Measurements from ENCODE around the gene BICDL2.
"Not testable (repeated sequence)": the region's sequence is repeated elsewhere in the genome, so short reads cannot be mapped to it uniquely, and the experiment has no call there.

The BICDL2 gene

GRCh38 chr16:3073448-3073847 is 36.7 kb upstream of the BICDL2 start:
- Histone ChIP-seq H3K4me1 (ENCODE audit: low read depth, poor library complexity, severe bottlenecking) (peaks cover 12% of the 10 kb centered on the region), H3K9ac (no peak overlapping the region), H4K20me1 (ENCODE audit: insufficient read depth) (no peaks in the 10 kb centered on the region), H3K36me3 (ENCODE audit: insufficient read depth) (no peaks in the 10 kb centered on the region), H3K4me3 (IDR thresholded peaks at IDR 0.05; ENCODE audit: insufficient read depth, low read depth, low read length) (no peak overlapping the region), H3K79me2 (ENCODE audit: insufficient read depth, low read depth) (no peaks in the 10 kb centered on the region), H3K27me3 (ENCODE audit: insufficient read depth, low read depth) (peaks cover 22% of the 10 kb centered on the region; the same call in 1 of the 2 replicates), H3K27ac (no peak overlapping the region), H2AFZ (ENCODE audit: low read depth) (no peak overlapping the region), H3K4me2 (no peak overlapping the region)
- TF ChIP-seq, protein P1, sequence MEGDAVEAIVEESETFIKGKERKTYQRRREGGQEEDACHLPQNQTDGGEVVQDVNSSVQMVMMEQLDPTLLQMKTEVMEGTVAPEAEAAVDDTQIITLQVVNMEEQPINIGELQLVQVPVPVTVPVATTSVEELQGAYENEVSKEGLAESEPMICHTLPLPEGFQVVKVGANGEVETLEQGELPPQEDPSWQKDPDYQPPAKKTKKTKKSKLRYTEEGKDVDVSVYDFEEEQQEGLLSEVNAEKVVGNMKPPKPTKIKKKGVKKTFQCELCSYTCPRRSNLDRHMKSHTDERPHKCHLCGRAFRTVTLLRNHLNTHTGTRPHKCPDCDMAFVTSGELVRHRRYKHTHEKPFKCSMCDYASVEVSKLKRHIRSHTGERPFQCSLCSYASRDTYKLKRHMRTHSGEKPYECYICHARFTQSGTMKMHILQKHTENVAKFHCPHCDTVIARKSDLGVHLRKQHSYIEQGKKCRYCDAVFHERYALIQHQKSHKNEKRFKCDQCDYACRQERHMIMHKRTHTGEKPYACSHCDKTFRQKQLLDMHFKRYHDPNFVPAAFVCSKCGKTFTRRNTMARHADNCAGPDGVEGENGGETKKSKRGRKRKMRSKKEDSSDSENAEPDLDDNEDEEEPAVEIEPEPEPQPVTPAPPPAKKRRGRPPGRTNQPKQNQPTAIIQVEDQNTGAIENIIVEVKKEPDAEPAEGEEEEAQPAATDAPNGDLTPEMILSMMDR (conservative IDR thresholded peaks at IDR 0.05; ENCODE audit: low read depth, low read length), result no peak

DNA sequence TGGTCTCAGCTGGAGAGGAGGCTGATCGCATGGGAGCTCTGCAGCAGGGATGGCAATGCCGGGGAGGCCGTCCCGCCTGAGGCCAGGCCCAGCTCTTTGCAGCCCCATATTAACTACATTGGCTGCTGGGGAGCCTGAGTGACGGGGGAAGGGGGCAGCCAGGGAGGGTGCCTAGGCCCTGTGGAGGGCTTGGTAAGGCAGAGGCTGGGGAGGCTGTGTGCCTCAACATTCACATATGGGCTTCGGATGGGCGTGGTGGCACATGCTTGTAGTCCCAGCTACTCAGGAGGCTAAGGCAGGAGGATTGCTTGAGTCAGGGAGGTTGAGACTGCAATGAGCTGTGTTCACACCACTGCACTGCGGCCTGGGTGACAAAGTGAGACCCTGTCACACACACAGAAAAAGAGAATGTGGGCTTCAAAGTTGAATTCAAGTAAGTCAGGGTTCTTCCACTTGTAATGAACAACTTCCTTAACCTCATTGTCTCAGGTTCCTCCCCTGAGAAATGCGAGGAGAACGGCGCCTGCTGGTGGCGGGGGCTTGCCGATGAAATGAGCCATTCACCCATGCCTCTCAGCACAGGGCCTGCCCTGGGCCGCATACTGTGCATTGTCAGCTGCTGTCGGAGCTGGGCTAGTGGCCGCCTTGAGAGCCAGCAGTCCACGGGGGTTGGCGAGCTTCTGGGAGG is 36.0 kb upstream of the BICDL2 start:
- H3K4me3 ChIP-seq (IDR thresholded peaks at IDR 0.05; ENCODE audit: insufficient read depth, low read depth, low read length); H3K9ac ChIP-seq; H2AFZ ChIP-seq (ENCODE audit: low read depth); H3K4me2 ChIP-seq; H4K20me1 ChIP-seq (ENCODE audit: insufficient read depth); H3K27ac ChIP-seq; H3K79me2 ChIP-seq (ENCODE audit: insufficient read depth, low read depth); H3K36me3 ChIP-seq (ENCODE audit: insufficient read depth): not testable (repeated sequence)
- peaks cover 12% of the 10 kb centered on the region for H3K4me1 ChIP-seq (ENCODE audit: low read depth, poor library complexity, severe bottlenecking)
- peaks cover 15% of the 10 kb centered on the region; the same call in 1 of the 2 replicates for H3K27me3 ChIP-seq (ENCODE audit: insufficient read depth, low read depth)

DNA sequence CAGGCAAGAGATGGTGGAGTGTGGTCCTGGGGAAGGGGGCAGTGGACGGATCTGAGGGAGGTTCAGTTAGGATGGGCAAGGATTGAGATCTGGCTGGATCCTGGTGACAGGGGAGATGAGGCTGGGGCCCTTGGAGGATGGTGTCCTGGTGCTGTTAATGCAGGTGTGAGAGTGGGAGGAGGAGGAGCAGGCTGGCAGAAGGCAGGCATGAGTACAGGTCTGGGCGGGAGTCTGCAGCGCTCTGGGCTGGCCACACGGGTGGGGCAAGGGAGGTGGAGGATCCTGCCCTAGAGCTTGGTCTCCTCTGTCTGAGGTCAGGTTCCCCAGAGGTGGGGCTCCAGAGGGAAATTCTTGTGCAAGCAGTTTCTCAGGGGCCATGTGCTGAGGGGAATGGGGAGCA is 35.4 kb upstream of the BICDL2 start:
- H3K4me2 ChIP-seq; H3K79me2 ChIP-seq (ENCODE audit: insufficient read depth, low read depth); H2AFZ ChIP-seq (ENCODE audit: low read depth); H3K27me3 ChIP-seq (ENCODE audit: insufficient read depth, low read depth); H3K9ac ChIP-seq; H4K20me1 ChIP-seq (ENCODE audit: insufficient read depth); H3K4me3 ChIP-seq (IDR thresholded peaks at IDR 0.05; ENCODE audit: insufficient read depth, low read depth, low read length); H3K27ac ChIP-seq; H3K36me3 ChIP-seq (ENCODE audit: insufficient read depth): not testable (repeated sequence)
- peaks cover 12% of the 10 kb centered on the region for H3K4me1 ChIP-seq (ENCODE audit: low read depth, poor library complexity, severe bottlenecking)

DNA sequence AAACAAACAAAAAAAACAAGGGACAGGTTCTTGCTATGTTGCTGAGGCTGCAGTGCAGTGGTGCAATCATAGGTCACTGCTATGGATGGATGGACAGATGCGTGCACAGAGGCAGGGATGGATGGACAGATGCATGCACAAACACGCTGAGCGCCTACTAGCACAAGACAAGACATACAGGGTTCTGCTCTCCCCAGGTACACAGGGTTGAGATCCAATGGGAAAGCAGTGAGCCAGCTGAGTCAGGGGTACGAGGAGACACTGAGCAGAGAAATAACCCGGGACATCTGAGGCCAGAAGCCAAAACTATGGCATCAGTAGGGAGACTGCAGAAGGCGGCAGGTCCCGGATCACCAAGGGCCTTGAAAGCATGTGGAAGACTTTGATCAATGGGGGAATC is 34.9 kb upstream of the BICDL2 start:
- H3K27ac ChIP-seq, result no peak overlapping the region
- H3K9ac ChIP-seq, result no peak overlapping the region
- H3K4me1 ChIP-seq (ENCODE audit: low read depth, poor library complexity, severe bottlenecking), result peaks cover 12% of the 10 kb centered on the region
- TF ChIP-seq, protein P1 (conservative IDR thresholded peaks at IDR 0.05; ENCODE audit: low read depth, low read length), result no peak
- peaks cover 4% of the 10 kb centered on the region; the same call in 1 of the 2 replicates for H3K27me3 ChIP-seq (ENCODE audit: insufficient read depth, low read depth)
- no peaks in the 10 kb centered on the region for H4K20me1 ChIP-seq (ENCODE audit: insufficient read depth)
- no peak overlapping the region for H3K4me3 ChIP-seq (IDR thresholded peaks at IDR 0.05; ENCODE audit: insufficient read depth, low read depth, low read length)
- no peaks in the 10 kb centered on the region for H3K36me3 ChIP-seq (ENCODE audit: insufficient read depth)
- H2AFZ ChIP-seq (ENCODE audit: low read depth), result no peak overlapping the region
- H3K79me2 ChIP-seq (ENCODE audit: insufficient read depth, low read depth), result no peaks in the 10 kb centered on the region
- no peak overlapping the region for H3K4me2 ChIP-seq

DNA sequence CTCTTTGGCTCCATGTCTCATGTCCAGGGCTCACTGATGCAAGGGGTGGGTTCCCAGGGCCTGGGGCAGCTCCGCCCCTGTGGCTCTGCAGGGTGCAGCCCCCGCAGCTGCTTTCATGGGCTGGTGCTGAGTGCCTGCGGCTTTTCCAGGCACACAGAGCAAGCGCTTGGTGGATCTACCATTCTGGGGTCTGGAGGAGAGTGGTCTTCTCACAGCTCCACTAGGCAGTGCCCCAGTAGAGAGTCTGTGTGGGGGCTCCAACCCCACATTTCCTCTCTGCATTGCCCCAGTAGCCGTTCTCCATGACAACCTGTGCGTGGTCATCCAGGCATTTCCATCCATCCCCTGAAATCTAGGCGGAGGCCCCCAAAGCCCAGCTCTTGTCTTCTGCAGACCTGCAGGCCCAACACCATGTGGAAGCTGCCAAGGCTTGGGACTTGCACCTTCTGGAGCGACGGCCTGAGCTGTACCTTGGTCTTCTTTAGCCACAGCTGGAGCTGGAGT is 33.9 kb upstream of the BICDL2 start:
- Histone ChIP-seq H3K27me3 (ENCODE audit: insufficient read depth, low read depth) (peaks cover 4% of the 10 kb centered on the region; the same call in 1 of the 2 replicates), H3K4me3 (IDR thresholded peaks at IDR 0.05; ENCODE audit: insufficient read depth, low read depth, low read length) (no peak overlapping the region), H3K4me2 (no peak overlapping the region), H3K27ac (no peak overlapping the region), H3K4me1 (ENCODE audit: low read depth, poor library complexity, severe bottlenecking) (peaks cover 13% of the 10 kb centered on the region), H4K20me1 (ENCODE audit: insufficient read depth) (no peaks in the 10 kb centered on the region), H3K79me2 (ENCODE audit: insufficient read depth, low read depth) (no peaks in the 10 kb centered on the region), H3K9ac (no peak overlapping the region), H2AFZ (ENCODE audit: low read depth) (no peak overlapping the region), H3K36me3 (ENCODE audit: insufficient read depth) (no peaks in the 10 kb centered on the region)
- TF ChIP-seq, protein P1 (conservative IDR thresholded peaks at IDR 0.05; ENCODE audit: low read depth, low read length), result no peak

DNA sequence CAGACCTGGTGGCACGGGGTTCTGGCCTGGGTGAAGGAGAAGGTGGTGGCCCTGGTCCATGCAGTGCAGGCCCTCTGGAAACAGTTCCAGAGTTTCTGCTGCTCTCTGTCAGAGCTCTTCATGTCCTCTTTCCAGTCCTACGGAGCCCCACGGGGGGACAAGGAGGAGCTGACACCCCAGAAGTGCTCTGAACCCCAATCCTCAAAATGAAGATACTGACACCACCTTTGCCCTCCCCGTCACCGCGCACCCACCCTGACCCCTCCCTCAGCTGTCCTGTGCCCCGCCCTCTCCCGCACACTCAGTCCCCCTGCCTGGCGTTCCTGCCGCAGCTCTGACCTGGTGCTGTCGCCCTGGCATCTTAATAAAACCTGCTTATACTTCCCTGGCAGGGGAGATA is 32.4 kb upstream of the BICDL2 start:
- H3K9ac ChIP-seq; H3K36me3 ChIP-seq (ENCODE audit: insufficient read depth); H3K27me3 ChIP-seq (ENCODE audit: insufficient read depth, low read depth); H3K79me2 ChIP-seq (ENCODE audit: insufficient read depth, low read depth); H3K4me3 ChIP-seq (IDR thresholded peaks at IDR 0.05; ENCODE audit: insufficient read depth, low read depth, low read length); H2AFZ ChIP-seq (ENCODE audit: low read depth); H3K4me2 ChIP-seq; H3K4me1 ChIP-seq (ENCODE audit: low read depth, poor library complexity, severe bottlenecking); H3K27ac ChIP-seq; H4K20me1 ChIP-seq (ENCODE audit: insufficient read depth): not testable (repeated sequence)
